ENCODE data around the gene HOXC11. TPM values are rescaled to one million over a fixed set of nuclear protein-coding genes. Genes with fewer than 3 reads are reported as not detected.

Gene HOXC11
- total and polyA plus RNA-seq, 10 of the 15 experiments (the other 5 are each of a cell fraction or from before 2014, with no cell fraction given), result not detected

DNA sequence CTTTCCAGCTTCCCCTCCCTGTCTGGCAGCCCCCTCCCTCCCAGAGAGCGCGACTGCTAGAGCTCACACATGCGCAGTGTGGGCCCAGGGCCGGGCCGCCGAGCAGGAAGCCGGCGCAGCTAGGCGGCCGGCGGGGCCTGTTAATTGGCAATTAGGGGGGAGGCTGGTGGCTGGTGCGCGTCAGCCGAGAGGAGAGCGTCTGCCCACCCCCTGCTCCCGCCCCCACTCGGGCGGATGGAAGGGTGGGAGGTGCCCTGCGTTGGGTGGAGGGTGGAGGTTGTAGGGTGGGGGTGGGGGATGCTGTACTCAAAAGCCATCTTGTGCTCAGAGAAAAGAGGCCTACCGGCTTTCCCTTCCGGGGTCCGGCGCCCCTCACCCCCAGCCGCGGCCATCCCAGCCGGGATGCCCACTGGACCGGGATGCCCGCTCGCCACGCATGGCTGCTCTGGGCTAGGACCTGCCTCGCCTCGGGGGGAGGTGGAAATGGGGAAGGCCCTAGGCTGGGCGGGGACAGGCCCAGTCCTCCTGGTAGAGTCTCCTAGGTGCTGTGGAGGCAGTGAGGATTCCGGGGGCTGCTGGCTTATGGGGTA is 45.0 kb downstream of the HOXC11 start (continued):
- TF ChIP-seq NFYB (IDR thresholded peaks at IDR 0.05; ENCODE audit: insufficient read depth, low read depth, low read length) (no peak), RCOR1 (conservative IDR thresholded peaks at IDR 0.05; ENCODE audit: low read depth, low read length) (0 out of 2 replicates have a peak, but pooled peaks have one; percentile 14), CHD2 (IDR thresholded peaks at IDR 0.05; ENCODE audit: borderline replicate concordance, low read depth, low read length) (peak; percentile 73), RUNX3 (IDR thresholded peaks at IDR 0.05; ENCODE audit: low read length) (no peak), NFYA (IDR thresholded peaks at IDR 0.05; ENCODE audit: borderline replicate concordance, low read depth, low read length) (no peak), NFIC (IDR thresholded peaks at IDR 0.05; ENCODE audit: low read depth, low read length) (no peak), SUZ12 (IDR thresholded peaks at IDR 0.05; ENCODE audit: unreplicated experiment) (no peak), POLR2A (IDR thresholded peaks at IDR 0.05; ENCODE audit: low read depth, low read length) (peak; percentile 79), ZNF217 (IDR thresholded peaks at IDR 0.05) (no peak), SMAD1 (IDR thresholded peaks at IDR 0.05; ENCODE audit: low read depth, partially characterized antibody) (peak; percentile 38), CEBPB (IDR thresholded peaks at IDR 0.05; ENCODE audit: borderline replicate concordance in 1 of 2, low read depth in 2 of 2, low read length in 2 of 2) (no peak), ZNF207 (IDR thresholded peaks at IDR 0.05; ENCODE audit: borderline replicate concordance) (no peak; the same call in 1 of the 2 replicates), ETV6 (conservative IDR thresholded peaks at IDR 0.05 in 1 of 2, IDR thresholded peaks at IDR 0.05 in 1 of 2; ENCODE audit: borderline replicate concordance in 1 of 2, low read depth in 1 of 2) (no peak), CBFB (IDR thresholded peaks at IDR 0.05; ENCODE audit: low read depth) (no peak), TAF1 (IDR thresholded peaks at IDR 0.05; ENCODE audit: borderline replicate concordance, low read depth, low read length) (no peak), ZZZ3 (IDR thresholded peaks at IDR 0.05; ENCODE audit: control insufficient read depth, insufficient read length, low read depth) (no peak), RBBP5 (conservative IDR thresholded peaks at IDR 0.05) (no peak), HDGF (IDR thresholded peaks at IDR 0.05) (no peak; the same call in 1 of the 2 replicates)
- TF ChIP-seq, protein P1, sequence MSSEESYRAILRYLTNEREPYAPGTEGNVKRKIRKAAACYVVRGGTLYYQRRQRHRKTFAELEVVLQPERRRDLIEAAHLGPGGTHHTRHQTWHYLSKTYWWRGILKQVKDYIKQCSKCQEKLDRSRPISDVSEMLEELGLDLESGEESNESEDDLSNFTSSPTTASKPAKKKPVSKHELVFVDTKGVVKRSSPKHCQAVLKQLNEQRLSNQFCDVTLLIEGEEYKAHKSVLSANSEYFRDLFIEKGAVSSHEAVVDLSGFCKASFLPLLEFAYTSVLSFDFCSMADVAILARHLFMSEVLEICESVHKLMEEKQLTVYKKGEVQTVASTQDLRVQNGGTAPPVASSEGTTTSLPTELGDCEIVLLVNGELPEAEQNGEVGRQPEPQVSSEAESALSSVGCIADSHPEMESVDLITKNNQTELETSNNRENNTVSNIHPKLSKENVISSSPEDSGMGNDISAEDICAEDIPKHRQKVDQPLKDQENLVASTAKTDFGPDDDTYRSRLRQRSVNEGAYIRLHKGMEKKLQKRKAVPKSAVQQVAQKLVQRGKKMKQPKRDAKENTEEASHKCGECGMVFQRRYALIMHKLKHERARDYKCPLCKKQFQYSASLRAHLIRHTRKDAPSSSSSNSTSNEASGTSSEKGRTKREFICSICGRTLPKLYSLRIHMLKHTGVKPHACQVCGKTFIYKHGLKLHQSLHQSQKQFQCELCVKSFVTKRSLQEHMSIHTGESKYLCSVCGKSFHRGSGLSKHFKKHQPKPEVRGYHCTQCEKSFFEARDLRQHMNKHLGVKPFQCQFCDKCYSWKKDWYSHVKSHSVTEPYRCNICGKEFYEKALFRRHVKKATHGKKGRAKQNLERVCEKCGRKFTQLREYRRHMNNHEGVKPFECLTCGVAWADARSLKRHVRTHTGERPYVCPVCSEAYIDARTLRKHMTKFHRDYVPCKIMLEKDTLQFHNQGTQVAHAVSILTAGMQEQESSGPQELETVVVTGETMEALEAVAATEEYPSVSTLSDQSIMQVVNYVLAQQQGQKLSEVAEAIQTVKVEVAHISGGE (CRISPR knock-in tag; IDR thresholded peaks at IDR 0.05), result no peak
- TF ChIP-seq, protein P2, sequence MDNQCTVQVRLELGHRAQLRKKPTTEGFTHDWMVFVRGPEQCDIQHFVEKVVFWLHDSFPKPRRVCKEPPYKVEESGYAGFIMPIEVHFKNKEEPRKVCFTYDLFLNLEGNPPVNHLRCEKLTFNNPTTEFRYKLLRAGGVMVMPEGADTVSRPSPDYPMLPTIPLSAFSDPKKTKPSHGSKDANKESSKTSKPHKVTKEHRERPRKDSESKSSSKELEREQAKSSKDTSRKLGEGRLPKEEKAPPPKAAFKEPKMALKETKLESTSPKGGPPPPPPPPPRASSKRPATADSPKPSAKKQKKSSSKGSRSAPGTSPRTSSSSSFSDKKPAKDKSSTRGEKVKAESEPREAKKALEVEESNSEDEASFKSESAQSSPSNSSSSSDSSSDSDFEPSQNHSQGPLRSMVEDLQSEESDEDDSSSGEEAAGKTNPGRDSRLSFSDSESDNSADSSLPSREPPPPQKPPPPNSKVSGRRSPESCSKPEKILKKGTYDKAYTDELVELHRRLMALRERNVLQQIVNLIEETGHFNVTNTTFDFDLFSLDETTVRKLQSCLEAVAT (IDR thresholded peaks at IDR 0.05), result no peak
- TF ChIP-seq, protein P3, sequence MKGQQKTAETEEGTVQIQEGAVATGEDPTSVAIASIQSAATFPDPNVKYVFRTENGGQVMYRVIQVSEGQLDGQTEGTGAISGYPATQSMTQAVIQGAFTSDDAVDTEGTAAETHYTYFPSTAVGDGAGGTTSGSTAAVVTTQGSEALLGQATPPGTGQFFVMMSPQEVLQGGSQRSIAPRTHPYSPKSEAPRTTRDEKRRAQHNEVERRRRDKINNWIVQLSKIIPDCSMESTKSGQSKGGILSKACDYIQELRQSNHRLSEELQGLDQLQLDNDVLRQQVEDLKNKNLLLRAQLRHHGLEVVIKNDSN (IDR thresholded peaks at IDR 0.05; ENCODE audit: borderline replicate concordance, extremely low read length, insufficient read depth, low read depth, low read length), result peak; percentile 4
- TF ChIP-seq, protein P4, sequence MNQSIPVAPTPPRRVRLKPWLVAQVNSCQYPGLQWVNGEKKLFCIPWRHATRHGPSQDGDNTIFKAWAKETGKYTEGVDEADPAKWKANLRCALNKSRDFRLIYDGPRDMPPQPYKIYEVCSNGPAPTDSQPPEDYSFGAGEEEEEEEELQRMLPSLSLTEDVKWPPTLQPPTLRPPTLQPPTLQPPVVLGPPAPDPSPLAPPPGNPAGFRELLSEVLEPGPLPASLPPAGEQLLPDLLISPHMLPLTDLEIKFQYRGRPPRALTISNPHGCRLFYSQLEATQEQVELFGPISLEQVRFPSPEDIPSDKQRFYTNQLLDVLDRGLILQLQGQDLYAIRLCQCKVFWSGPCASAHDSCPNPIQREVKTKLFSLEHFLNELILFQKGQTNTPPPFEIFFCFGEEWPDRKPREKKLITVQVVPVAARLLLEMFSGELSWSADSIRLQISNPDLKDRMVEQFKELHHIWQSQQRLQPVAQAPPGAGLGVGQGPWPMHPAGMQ (IDR thresholded peaks at IDR 0.05; ENCODE audit: borderline replicate concordance), result no peak

Measured in GM12878 (cell line).